Mucosa of stomach (tissue), 1 donor: Measurements from ENCODE around the gene SERPINF2.
A peak's percentile ranks its signal among the peaks of the same experiment; 100 is the strongest.
"Not testable (repeated sequence)": the region's sequence is repeated elsewhere in the genome, so short reads cannot be mapped to it uniquely, and the experiment has no call there.

Source experiments
- H3K27me3 ChIP-seq: one replicate; pipeline ENCODE4 v1.7.0; 2013; ENCODE audit warnings: mild to moderate bottlenecking, low read length; ENCODE audit not compliant: control insufficient read depth, insufficient read depth
- H3K36me3 ChIP-seq: one replicate; pipeline ENCODE4 v1.7.0; 2013; ENCODE audit warnings: low read length; ENCODE audit not compliant: control insufficient read depth, insufficient read depth
- H3K4me1 ChIP-seq: one replicate; pipeline ENCODE4 v1.7.0; 2013; ENCODE audit warnings: mild to moderate bottlenecking, low read length; ENCODE audit not compliant: control insufficient read depth, insufficient read depth
- H3K4me3 ChIP-seq: one replicate; pipeline ENCODE4 v1.7.0; 2013; ENCODE audit warnings: low read length
- H3K9ac ChIP-seq: one replicate; pipeline ENCODE4 v1.7.0; 2013; ENCODE audit warnings: mild to moderate bottlenecking, low read length, moderate library complexity
- H3K9me3 ChIP-seq: one replicate; pipeline ENCODE4 v1.7.0; 2013; ENCODE audit warnings: mild to moderate bottlenecking, low read length, moderate library complexity; ENCODE audit not compliant: control insufficient read depth
- donor health status: Pancreatic carcinoma.

SERPINF2 gene

DNA sequence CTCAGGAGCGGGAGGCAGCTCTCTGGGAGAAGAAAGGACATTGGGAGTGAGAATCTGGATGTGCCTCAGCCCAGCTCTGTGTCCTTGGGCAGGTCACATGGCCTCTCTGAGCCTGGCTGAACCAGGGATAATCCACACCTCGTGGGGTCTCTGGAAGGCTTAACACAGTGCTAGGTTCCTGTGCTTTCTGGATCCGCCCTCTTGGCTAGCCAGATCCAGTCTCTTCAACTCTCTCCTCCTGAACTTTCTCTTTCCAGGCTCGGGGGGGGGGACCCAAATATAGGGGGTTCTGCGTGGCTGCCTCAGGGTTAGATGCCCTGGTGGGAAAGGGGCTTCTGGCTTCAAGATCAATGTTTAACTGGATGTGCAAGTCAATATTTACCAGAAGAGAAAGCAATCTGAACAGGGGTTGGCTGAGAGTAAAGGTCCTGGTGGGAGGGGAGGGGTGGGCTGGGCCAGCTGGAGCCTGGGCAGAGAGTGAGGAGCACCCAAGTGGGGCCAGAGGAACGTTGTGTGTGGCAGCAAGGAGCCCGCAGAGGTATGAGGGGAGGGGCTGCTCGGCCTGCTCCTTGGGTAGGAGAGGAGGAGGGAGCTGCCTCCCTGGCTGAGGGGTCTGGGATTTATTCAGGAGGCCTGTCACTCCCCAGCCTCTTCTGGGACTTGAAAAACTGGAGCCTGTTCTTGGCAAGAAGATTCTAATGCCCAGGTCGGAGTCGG is at the start of gene SERPINF2:
Gene SERPINF2 (plus strand): TSS at position 501 of the 717 bp plus-strand sequence. CDS start 2,125 bp downstream, outside the sequence.
- Histone ChIP-seq H3K9me3 (no peaks in the 10 kb centered on the region), H3K4me3 (no peak within 1 kb of the TSS), H3K36me3 (no peaks in the 10 kb centered on the region), H3K27me3 (no peaks in the 10 kb centered on the region), H3K4me1 (peaks cover 6% of the 10 kb centered on the region), H3K9ac (no peak within 1 kb of the TSS)

DNA sequence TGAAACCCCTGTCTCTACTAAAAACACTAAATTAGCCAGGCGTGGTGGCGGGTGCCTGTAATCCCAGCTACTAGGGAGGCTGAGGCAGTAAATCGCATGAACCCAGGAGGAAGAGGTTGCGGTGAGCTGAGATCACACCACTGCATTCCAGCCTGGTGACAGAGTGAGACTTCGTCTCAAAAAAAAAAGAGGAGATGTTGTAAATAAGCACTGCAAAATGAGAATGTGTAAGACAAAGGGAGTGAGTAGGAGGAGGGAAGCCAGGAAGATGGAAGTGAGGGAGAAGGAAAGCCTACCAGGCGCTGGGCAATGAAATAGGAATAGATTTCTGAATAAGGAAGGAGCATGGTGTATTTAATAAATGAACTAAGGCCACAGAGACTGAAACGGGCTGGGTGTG is 49.3 kb upstream of the SERPINF2 start:
- H3K36me3 ChIP-seq: no peaks in the 10 kb centered on the region
- H3K27me3 ChIP-seq: no peaks in the 10 kb centered on the region
- H3K9me3 ChIP-seq: no peaks in the 10 kb centered on the region
- no peak overlapping the region for H3K4me3 ChIP-seq
- H3K4me1 ChIP-seq: no peaks in the 10 kb centered on the region
- no peak overlapping the region for H3K9ac ChIP-seq

DNA sequence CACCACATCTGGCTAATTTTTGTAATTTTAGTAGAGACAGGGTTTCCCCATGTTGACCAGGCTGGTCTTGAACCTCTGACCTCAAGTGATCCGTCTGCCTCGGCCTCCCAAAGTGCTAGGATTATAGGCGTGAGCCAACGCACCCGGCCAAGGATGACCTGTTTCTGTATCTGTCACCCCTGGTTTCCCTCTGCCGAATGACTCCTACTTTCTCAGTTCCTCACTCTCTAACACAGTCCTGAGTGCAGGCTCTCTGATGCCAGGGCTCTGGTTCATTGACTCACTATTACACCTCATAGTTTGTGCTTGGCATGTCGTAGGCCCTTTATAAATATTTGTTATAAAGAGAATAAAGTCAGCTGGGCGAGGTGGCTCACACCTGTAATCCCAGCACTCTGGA is 47.3 kb upstream of the SERPINF2 start:
- Histone ChIP-seq H3K27me3 (no peaks in the 10 kb centered on the region), H3K4me3 (no peak overlapping the region), H3K9ac (no peak overlapping the region), H3K36me3 (no peaks in the 10 kb centered on the region), H3K9me3 (no peaks in the 10 kb centered on the region), H3K4me1 (no peaks in the 10 kb centered on the region)

DNA sequence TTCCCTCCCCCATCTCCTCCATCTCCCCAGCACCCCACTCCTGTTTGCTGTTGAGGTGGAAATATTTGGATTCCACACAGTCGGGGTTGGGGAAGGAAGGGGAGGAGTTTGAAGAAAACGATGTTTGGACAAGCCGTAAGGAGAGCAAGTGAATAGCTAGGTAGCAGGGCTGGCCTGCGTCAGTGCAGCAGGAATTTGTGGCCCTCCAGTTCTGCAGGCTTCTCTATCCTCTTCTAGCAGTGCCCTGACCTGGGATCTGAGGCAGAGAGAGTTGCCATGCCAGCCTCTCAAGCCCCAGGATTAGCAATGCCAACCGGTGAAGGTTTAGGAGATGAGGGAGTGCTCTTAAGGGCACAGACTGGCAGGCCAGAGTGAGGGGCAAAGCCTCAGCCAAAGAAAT is 45.0 kb upstream of the SERPINF2 start:
- Histone ChIP-seq H3K9ac (no peak overlapping the region), H3K36me3 (no peaks in the 10 kb centered on the region), H3K9me3 (no peaks in the 10 kb centered on the region), H3K4me1 (no peaks in the 10 kb centered on the region), H3K4me3 (no peak overlapping the region), H3K27me3 (no peaks in the 10 kb centered on the region)

DNA sequence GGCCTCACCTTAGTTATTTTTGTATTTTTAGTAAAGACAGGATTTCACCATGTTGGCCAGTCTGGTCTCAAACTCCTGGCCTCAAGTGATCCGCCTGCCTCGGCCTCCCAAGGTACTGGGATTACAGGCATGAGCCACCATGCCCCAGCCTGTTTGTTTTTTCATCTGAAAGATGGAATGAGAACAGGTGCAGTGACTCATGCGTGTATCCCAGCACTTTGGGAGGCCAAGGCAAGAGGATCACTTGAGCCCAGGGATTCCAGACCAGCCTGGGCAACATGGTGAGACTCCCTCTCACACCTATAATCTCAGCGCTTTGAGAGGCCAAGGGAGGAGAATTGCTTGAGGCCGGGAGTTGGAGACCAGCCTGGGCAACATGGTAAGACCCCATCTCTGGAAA is 42.8 kb upstream of the SERPINF2 start:
- not testable (repeated sequence) for H3K9ac ChIP-seq, H3K4me1 ChIP-seq, H3K36me3 ChIP-seq, H3K27me3 ChIP-seq, H3K9me3 ChIP-seq, H3K4me3 ChIP-seq

DNA sequence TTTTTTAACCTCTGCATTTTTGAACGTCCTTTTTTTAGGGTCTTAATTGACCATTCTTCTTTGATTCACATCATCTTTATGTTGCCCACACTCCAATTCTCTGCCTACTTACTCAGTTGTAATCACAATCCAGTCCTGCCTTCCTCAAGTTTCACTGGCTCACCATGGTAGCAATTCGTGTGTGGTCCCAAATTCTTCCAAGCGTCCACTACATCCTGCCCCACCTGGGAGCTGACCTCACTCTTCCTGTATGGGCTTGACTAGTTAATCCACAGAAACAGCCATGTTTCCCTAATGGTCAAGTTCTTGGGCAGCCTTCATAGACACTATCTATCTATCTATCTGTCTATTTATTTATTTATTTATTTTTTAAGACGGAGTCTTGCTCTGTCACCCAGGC is 39.6 kb upstream of the SERPINF2 start:
- H3K36me3 ChIP-seq: no peaks in the 10 kb centered on the region
- no peak overlapping the region for H3K4me3 ChIP-seq
- H3K9ac ChIP-seq: no peak overlapping the region
- no peaks in the 10 kb centered on the region for H3K4me1 ChIP-seq
- no peaks in the 10 kb centered on the region for H3K9me3 ChIP-seq
- no peaks in the 10 kb centered on the region for H3K27me3 ChIP-seq

DNA sequence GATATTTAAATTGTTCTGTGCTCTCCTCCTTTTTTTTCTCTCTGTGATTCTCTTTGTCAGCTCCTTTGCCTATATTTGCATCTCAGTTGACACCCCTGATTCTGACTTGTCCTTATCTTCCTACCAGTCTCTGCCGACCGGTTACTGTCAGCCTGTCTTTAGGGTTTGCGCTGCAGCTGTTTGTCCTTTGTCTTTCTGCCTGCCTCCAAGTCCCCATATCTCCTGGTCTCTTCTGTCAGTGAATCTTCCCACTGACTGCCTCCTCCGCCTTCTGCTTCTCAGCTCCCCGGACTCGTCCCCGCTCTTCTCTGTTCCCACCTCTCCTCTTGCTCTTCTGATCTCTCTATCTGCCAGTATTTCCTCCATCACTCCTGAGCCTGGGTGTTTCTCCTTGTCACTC is 37.7 kb upstream of the SERPINF2 start:
- no peak overlapping the region for H3K9ac ChIP-seq
- no peaks in the 10 kb centered on the region for H3K9me3 ChIP-seq
- no peaks in the 10 kb centered on the region for H3K36me3 ChIP-seq
- H3K27me3 ChIP-seq: no peaks in the 10 kb centered on the region
- peaks cover 4% of the 10 kb centered on the region for H3K4me1 ChIP-seq
- H3K4me3 ChIP-seq: no peak overlapping the region

DNA sequence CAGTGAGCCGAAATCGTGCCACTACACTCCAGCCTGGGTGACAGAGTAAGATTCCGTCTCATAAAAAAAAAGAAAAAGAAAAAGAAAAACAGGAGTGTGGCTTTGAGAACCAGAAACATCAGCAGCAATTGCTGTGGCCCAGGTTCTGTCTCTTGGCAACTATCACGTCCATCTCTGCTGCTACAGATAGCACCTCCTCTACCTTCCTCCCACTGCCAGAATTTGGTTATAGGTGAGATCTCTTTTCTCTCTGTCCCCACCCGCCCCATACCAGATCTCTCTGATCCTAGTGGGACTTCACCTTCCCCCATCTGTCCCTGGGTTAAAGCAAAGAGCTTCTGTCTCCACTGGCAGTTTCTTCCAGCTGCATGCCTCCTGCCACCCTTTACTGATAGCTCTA is 35.6 kb upstream of the SERPINF2 start:
- H3K9ac ChIP-seq: no peak overlapping the region
- no peaks in the 10 kb centered on the region for H3K9me3 ChIP-seq
- H3K4me1 ChIP-seq: peaks cover 20% of the 10 kb centered on the region
- H3K27me3 ChIP-seq: no peaks in the 10 kb centered on the region
- H3K4me3 ChIP-seq: no peak overlapping the region
- H3K36me3 ChIP-seq: peaks cover 4% of the 10 kb centered on the region

DNA sequence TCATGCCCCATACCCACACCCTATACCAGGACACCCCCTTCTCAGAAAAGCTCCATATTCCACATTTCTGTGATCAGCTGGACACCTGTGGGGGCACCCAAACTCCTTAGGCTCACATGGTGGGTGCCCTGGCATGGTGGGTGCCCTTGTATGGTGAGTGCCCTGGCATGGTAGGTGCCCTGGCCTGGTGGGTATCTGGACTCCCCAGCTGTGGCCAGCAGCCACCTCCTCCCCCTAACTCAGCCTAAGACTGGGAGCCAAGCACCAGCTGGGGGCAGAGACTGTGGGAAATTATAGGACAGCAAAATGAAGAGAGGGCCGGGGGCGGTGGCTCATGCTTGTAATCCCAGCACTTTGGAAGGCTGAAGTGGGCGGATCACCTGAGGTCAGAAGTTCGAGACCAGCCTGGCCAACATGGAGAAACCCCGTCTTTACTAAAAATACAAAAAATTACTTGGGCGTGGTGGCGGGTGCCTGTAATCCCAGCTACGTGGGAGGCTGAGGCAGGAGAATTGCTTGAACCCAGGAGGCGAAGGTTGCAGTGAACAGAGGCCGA is 33.8 kb upstream of the SERPINF2 start:
- H3K9ac ChIP-seq: peak overlapping the region; percentile 81
- H3K9me3 ChIP-seq, H3K27me3 ChIP-seq, H3K4me3 ChIP-seq: not testable (repeated sequence)
- peaks cover 38% of the 10 kb centered on the region for H3K4me1 ChIP-seq
- H3K36me3 ChIP-seq: peaks cover 16% of the 10 kb centered on the region

DNA sequence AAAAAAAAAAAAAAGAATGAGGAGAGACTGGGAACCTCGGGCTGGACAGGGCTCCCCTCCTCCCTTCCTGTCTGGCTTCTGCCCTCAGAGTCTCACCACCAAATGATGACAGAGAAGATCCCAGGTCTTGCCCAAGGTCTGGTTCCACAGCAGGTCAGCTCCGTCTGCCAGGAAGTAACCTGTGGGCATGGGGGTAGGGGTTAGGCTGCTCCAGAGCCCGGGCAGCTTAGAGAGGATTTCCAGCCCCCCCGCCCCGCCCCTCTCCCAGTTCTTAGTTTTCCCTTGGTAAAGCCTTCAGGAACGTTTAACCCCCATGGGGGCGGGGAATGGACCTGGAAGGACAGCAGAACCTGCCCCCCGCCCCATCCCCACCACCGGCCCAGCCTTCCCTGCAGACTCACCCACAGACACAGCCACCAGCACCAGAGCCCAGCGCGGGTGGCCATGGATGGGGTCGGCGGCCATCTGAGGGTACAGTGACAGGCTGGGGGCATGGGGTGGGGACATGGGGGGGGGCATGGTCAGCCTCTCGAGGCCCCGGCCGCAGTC is 33.2 kb upstream of the SERPINF2 start:
- H3K4me1 ChIP-seq: peaks cover 44% of the 10 kb centered on the region
- peaks cover 16% of the 10 kb centered on the region for H3K36me3 ChIP-seq
- H3K4me3 ChIP-seq: no peak overlapping the region
- H3K9me3 ChIP-seq: no peaks in the 10 kb centered on the region
- H3K27me3 ChIP-seq: no peaks in the 10 kb centered on the region
- peak overlapping the region; percentile 81 for H3K9ac ChIP-seq

DNA sequence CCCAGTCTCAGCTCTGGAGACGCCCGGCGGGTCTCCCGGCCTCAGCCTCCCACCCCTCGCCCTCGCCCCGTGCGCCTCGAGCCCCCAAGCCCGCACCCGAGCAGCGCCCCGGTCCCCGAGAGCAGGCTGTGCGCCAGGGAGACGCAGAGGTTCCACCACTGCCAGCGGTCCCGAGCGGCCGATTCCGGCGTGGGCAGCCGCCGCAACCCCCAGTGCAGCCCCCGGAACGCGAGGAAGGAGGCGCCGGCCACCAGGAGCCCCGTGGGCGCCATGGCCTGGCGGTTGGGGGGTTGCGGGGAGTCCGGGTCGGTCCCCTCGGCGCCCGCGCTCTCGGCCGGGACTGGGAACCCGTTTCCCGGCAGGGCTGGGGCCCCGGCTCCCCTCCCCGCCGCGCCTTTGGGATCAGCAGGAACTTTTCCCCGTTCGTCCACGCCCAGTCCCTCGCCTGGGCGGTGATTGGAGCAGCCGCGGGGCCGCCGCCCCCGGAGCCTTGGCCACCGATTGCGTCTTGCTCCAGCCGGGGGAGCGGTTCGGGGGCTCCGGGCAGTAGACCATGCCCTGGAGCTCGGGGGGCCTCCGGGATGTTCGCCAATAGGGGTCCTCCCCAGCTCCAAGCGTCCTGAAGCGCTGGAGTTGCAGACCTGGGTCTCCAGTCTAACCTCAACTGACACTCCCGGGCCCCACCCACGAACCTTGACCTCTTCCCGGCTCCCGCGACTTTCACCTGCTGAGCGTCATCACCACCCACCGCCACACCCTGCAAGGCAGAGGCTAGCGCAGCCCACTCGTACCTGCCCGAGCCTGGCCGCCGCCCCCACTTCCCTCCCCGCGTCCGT is 32.5 kb upstream of the SERPINF2 start, which contains the start of gene TLCD2:
Gene TLCD2 (minus strand): TSS at position 407 of the 836 bp plus-strand sequence. CDS start 135 bp downstream, at position 272.
- Histone ChIP-seq H3K4me1 (peaks cover 47% of the 10 kb centered on the region), H3K9me3 (no peaks in the 10 kb centered on the region), H3K36me3 (peaks cover 16% of the 10 kb centered on the region), H3K9ac (peak within 1 kb of the TSS; percentile 81), H3K27me3 (no peaks in the 10 kb centered on the region), H3K4me3 (peak within 1 kb of the TSS; percentile 29)
